Kidney (tissue), 14 donors: ENCODE measurements around the gene LINGO4. TPM values are rescaled to one million over a fixed set of nuclear protein-coding genes. Genes with fewer than 3 reads are reported as not detected.

Experiments
- DNase-seq, 5 donors: peaks; one replicate each; pipeline ENCODE4 v3.0.0-alpha.2; 2013 to 2020
- FAIRE-seq: peaks from 2 replicates; lab custom pipeline; 2012; peaks lifted over from hg19 to GRCh38; lab: Jason Lieb, UNC
- H3K27ac ChIP-seq, 2 donors: one replicate each; pipeline ENCODE4 v1.7.0; 2013; ENCODE audit warnings: low read depth in 2 of 2, low read length in 2 of 2, inconsistent platforms in 1 of 2
- H3K27me3 ChIP-seq: one replicate; pipeline ENCODE4 v1.7.1; 2013; ENCODE audit warnings: low read length, inconsistent platforms; ENCODE audit not compliant: control insufficient read depth, insufficient read depth
- H3K36me3 ChIP-seq, 3 donors: one replicate each; pipeline versions ENCODE4 v1.7.0 to v1.7.1; 2013; ENCODE audit warnings: low read length in 3 of 3, control low read depth in 1 of 3, inconsistent platforms in 1 of 3; ENCODE audit not compliant: insufficient read depth in 3 of 3, control insufficient read depth in 2 of 3
- H3K4me1 ChIP-seq, 3 donors: one replicate each; pipeline versions ENCODE4 v1.7.0 to v1.7.1; 2013; ENCODE audit warnings: low read length in 3 of 3, inconsistent platforms in 1 of 3, low read depth in 1 of 3; ENCODE audit not compliant: control insufficient read depth in 2 of 3, insufficient read depth in 2 of 3
- H3K4me3 ChIP-seq, 3 donors: one replicate each; pipeline versions ENCODE4 v1.7.0 to v1.8.1; 2013; ENCODE audit warnings: low read length in 3 of 3, control low read depth in 1 of 3, inconsistent platforms in 1 of 3
- H3K9ac ChIP-seq, 3 donors: one replicate each; pipeline versions ENCODE4 v1.7.0 to v1.7.1; 2013; ENCODE audit warnings: low read length in 3 of 3, control low read depth in 1 of 3, inconsistent platforms in 1 of 3
- H3K9me3 ChIP-seq, 3 donors: one replicate each; pipeline versions ENCODE4 v1.7.0 to v1.7.1; 2013; ENCODE audit warnings: low read length in 3 of 3, control low read depth in 1 of 3, inconsistent platforms in 1 of 3; ENCODE audit not compliant: control insufficient read depth in 2 of 3, insufficient read depth in 1 of 3
- CTCF ChIP-seq: IDR thresholded peaks from 3 replicates; pipeline ENCODE4 v1.5.1; 2012; ENCODE audit warnings: mild to moderate bottlenecking, moderate library complexity, borderline replicate concordance; ENCODE audit not compliant: insufficient read depth; ENCODE audit errors: extremely low read depth
- intact Hi-C: fragments of 100-400 bp; cut with DNase I; formaldehyde crosslinking; loops from one replicate; pipeline ENCODE4 v1.11.1; 2022
- polyA plus RNA-seq: library from polyadenylated mRNA; stranded (reverse); fragments of 350-450 nt; fragmentation: Illumina TruSeq; extraction: RNeasy Lipid Tissue Mini Kit (QIAGEN cat#74804); gene quantifications from one replicate; pipeline ENCODE4 v1.2.3, GENCODE V29; 2014; ENCODE audit warnings: low read depth, low replicate concordance; ENCODE audit not compliant: insufficient read depth
- total RNA-seq: library from RNA; stranded (reverse); fragmentation: NEBNext Ultra II Directional; extraction: Animal tissue kit (Norgen Biotek cat#: 25700); gene quantifications from one replicate; pipeline ENCODE4 v1.2.1, GENCODE V29; 2021
- donor health status: control.
- donor health status: control.
- donor health status: control.
- donor health status: control.
- donor health status: control.
- donor health status: DM: yes; HTN: yes; CAD: no.
- donor health status: Normal renal cell carcinoma (clear cell type).

The LINGO4 gene
- total and polyA plus RNA-seq, 2 donors from 2014 or later, result 0.32 to 0.41 TPM

GRCh38 chr1:151807131-151807530 lies 1.9 kb upstream of the LINGO4 start:
- intact Hi-C loops, result no loop called here
- H3K4me3 ChIP-seq, result no peak overlapping the region
- H3K27me3 ChIP-seq, result no peaks in the 10 kb centered on the region
- no peak overlapping the region for H3K27ac ChIP-seq
- DNase-seq, result no peak
- no peak for FAIRE-seq
- no peaks in the 10 kb centered on the region for H3K9me3 ChIP-seq
- H3K36me3 ChIP-seq, result peaks cover 0 to 24% (median 6%) of the 10 kb centered on the region in 3 donors
- TF ChIP-seq CTCF, result no peak
- no peak overlapping the region for H3K9ac ChIP-seq
- no peaks in the 10 kb centered on the region for H3K4me1 ChIP-seq

- Histone ChIP-seq H3K4me3 (no peak overlapping the region), H3K27ac (no peak overlapping the region), H3K27me3 (no peaks in the 10 kb centered on the region), H3K36me3 (peaks cover 0 to 21% (median 5%) of the 10 kb centered on the region in 3 donors), H3K4me1 (no peaks in the 10 kb centered on the region), H3K9me3 (no peaks in the 10 kb centered on the region), H3K9ac (no peak overlapping the region)
- no peak for DNase-seq
- TF ChIP-seq CTCF, result no peak
- no peak for FAIRE-seq
- intact Hi-C loops, result no loop called here
These were observed 951 bp upstream of the LINGO4 start for GRCh38 chr1:151806170-151806569.

GRCh38 chr1:151803915-151804314 lies 1.3 kb downstream of the LINGO4 start:
- Histone ChIP-seq H3K4me1 (no peaks in the 10 kb centered on the region), H3K27me3 (no peaks in the 10 kb centered on the region), H3K36me3 (peaks cover 0 to 16% (median 4%) of the 10 kb centered on the region in 3 donors), H3K27ac (no peak overlapping the region), H3K4me3 (no peak overlapping the region), H3K9ac (no peak overlapping the region), H3K9me3 (no peaks in the 10 kb centered on the region)
- no peak for TF ChIP-seq CTCF
- intact Hi-C loops, result no loop called here
- FAIRE-seq (no peak), DNase-seq (no peak)

- no peak for FAIRE-seq
- Histone ChIP-seq H3K9ac (no peak overlapping the region), H3K36me3 (peaks cover 0 to 16% (median 4%) of the 10 kb centered on the region in 3 donors), H3K4me1 (no peaks in the 10 kb centered on the region), H3K27ac (no peak overlapping the region), H3K27me3 (no peaks in the 10 kb centered on the region), H3K4me3 (no peak overlapping the region), H3K9me3 (no peaks in the 10 kb centered on the region)
- intact Hi-C loops, result no loop called here
- no peak for DNase-seq
- TF ChIP-seq CTCF, result no peak
These were observed 2.1 kb downstream of the LINGO4 start for GRCh38 chr1:151803164-151803563.
